Keratinocyte (primary cell): ENCODE data around the gene ALAS2. TPM values are rescaled to one million over a fixed set of nuclear protein-coding genes. Genes with fewer than 3 reads are reported as not detected.

Source experiments
- DNase-seq: peaks from one replicate; pipeline ENCODE4 v3.0.0-alpha.2; 2011; ENCODE audit warnings: low read depth, missing footprints, low spot score
- FAIRE-seq: peaks from 2 replicates; lab custom pipeline; 2011; peaks lifted over from hg19 to GRCh38; lab: Jason Lieb, UNC
- H2AFZ ChIP-seq: 2 replicates; pipeline ENCODE4 v1.6.0; 2012; ENCODE audit warnings: low read length, control low read depth, inconsistent platforms; ENCODE audit not compliant: control insufficient read depth
- H3K27ac ChIP-seq: 2 replicates; pipeline ENCODE4 v1.5.1; 2011; ENCODE audit warnings: low read length; ENCODE audit not compliant: control insufficient read depth, insufficient read depth
- H3K27me3 ChIP-seq: 3 replicates; pipeline ENCODE4 v1.6.0; 2011; ENCODE audit warnings: low read length; ENCODE audit not compliant: control insufficient read depth, insufficient read depth; ENCODE audit errors: extremely low read depth
- H3K36me3 ChIP-seq, 2 experiments: 2 replicates in 1 of 2; 3 replicates in 1 of 2; pipeline ENCODE4 v1.5.1; 2011; ENCODE audit warnings: low read length in 2 of 2, mild to moderate bottlenecking in 1 of 2; ENCODE audit not compliant: control insufficient read depth in 2 of 2, insufficient read depth in 2 of 2; ENCODE audit errors: extremely low read depth in 1 of 2
- H3K4me1 ChIP-seq: 3 replicates; pipeline ENCODE4 v1.5.1; 2011; ENCODE audit warnings: low read length; ENCODE audit not compliant: control insufficient read depth, insufficient read depth; ENCODE audit errors: extremely low read depth
- H3K4me2 ChIP-seq: 3 replicates; pipeline ENCODE4 v1.6.0; 2011; ENCODE audit warnings: low read depth, low read length; ENCODE audit not compliant: control insufficient read depth, insufficient read depth; ENCODE audit errors: extremely low read depth
- H3K4me3 ChIP-seq, 3 experiments: fragments of 200-600 bp in 1 of 3; sonication (generic) in 1 of 3; 2 replicates in 2 of 3; 3 replicates in 1 of 3; pipeline ENCODE4 v1.5.1; 2011 to 2016; ENCODE audit warnings: low read length in 3 of 3, mild to moderate bottlenecking in 3 of 3, control low read depth in 2 of 3, inconsistent platforms in 1 of 3, low read depth in 1 of 3, mixed read lengths in 1 of 3, mixed run types in 1 of 3, moderate library complexity in 1 of 3; ENCODE audit not compliant: control insufficient read depth in 2 of 3, insufficient read depth in 2 of 3; ENCODE audit errors: extremely low read depth in 1 of 3
- H3K79me2 ChIP-seq: 2 replicates; pipeline ENCODE4 v1.6.0; 2012; ENCODE audit warnings: low read length; ENCODE audit not compliant: control insufficient read depth, insufficient read depth
- H3K9ac ChIP-seq: 3 replicates; pipeline ENCODE4 v1.6.0; 2011; ENCODE audit warnings: low read length; ENCODE audit not compliant: control insufficient read depth, insufficient read depth; ENCODE audit errors: extremely low read depth
- H3K9me1 ChIP-seq: 3 replicates; pipeline ENCODE4 v1.6.0; 2011; ENCODE audit warnings: low read length; ENCODE audit not compliant: control insufficient read depth, insufficient read depth; ENCODE audit errors: extremely low read depth
- H3K9me3 ChIP-seq: 2 replicates; pipeline ENCODE4 v1.5.1; 2012; ENCODE audit warnings: low read depth, low read length; ENCODE audit not compliant: control insufficient read depth
- H4K20me1 ChIP-seq: 3 replicates; pipeline ENCODE4 v1.6.0; 2011; ENCODE audit warnings: low read length; ENCODE audit not compliant: control insufficient read depth, insufficient read depth; ENCODE audit errors: extremely low read depth
- EZH2 ChIP-seq: IDR thresholded peaks from one replicate; pipeline ENCODE4 v1.6.1; 2012; ENCODE audit warnings: inconsistent platforms, mild to moderate bottlenecking, low read length, moderate library complexity
- dilution Hi-C: fragments of 300-500 bp; cut with MboI; formaldehyde crosslinking; loops from one replicate; pipeline ENCODE4 v1.7.0; 2020; ENCODE audit warnings: low sequenced_read_pairs; ENCODE audit not compliant: extremely low pct_ligation_motif_present
- polyA plus RNA-seq, 5 experiments: library from polyadenylated mRNA; depleted of rRNA in 3 of 5; stranded (reverse) in 3 of 5; stranded (forward) in 1 of 5; unstranded in 1 of 5; fragments of >200 nt; gene quantifications; 1 replicate in 1 of 5; 2 replicates in 3 of 5; 3 replicates in 1 of 5; pipeline versions ENCODE4 v1.2.1 to v1.2.3, GENCODE V29; 2011 to 2012; ENCODE audit warnings: missing spikeins in 2 of 5, low read depth in 1 of 5, low replicate concordance in 1 of 5
- TF ChIP-seq, protein P1 (sequence below), 3 experiments: IDR thresholded peaks in 1 of 3; conservative IDR thresholded peaks in 1 of 3; optimal IDR thresholded peaks in 1 of 3; 2 replicates in 2 of 3; 3 replicates in 1 of 3; pipeline versions ENCODE3 to v1.5.1; 2011; ENCODE audit warnings: low read length in 3 of 3, mild to moderate bottlenecking in 3 of 3, moderate library complexity in 2 of 3, control low read depth in 1 of 3, inconsistent platforms in 1 of 3; ENCODE audit not compliant: insufficient read depth in 2 of 3; ENCODE audit errors: extremely low read depth in 1 of 3

The ALAS2 gene
- polyA plus RNA-seq, 1 donor (not counting 4 experiments of a cell fraction or from before 2014, with no cell fraction given), result not detected

- dilution Hi-C loops, result no loop called here
- no peak overlapping the region for H3K4me3 ChIP-seq
- peak overlapping the region; percentile 17 for H3K4me2 ChIP-seq
- no peaks in the 10 kb centered on the region for H3K9me1 ChIP-seq
- DNase-seq (no peak), FAIRE-seq (no peak)
- H3K27me3 ChIP-seq, result no peaks in the 10 kb centered on the region
- no peaks in the 10 kb centered on the region for H3K9me3 ChIP-seq
- no peak overlapping the region for H2AFZ ChIP-seq
- no peaks in the 10 kb centered on the region for H4K20me1 ChIP-seq
- peak overlapping the region; percentile 64 for H3K27ac ChIP-seq
- H3K36me3 ChIP-seq, result peaks cover 2 to 13% of the 10 kb centered on the region in 2 experiments
- TF ChIP-seq EZH2, result no peak
- TF ChIP-seq, protein P1, sequence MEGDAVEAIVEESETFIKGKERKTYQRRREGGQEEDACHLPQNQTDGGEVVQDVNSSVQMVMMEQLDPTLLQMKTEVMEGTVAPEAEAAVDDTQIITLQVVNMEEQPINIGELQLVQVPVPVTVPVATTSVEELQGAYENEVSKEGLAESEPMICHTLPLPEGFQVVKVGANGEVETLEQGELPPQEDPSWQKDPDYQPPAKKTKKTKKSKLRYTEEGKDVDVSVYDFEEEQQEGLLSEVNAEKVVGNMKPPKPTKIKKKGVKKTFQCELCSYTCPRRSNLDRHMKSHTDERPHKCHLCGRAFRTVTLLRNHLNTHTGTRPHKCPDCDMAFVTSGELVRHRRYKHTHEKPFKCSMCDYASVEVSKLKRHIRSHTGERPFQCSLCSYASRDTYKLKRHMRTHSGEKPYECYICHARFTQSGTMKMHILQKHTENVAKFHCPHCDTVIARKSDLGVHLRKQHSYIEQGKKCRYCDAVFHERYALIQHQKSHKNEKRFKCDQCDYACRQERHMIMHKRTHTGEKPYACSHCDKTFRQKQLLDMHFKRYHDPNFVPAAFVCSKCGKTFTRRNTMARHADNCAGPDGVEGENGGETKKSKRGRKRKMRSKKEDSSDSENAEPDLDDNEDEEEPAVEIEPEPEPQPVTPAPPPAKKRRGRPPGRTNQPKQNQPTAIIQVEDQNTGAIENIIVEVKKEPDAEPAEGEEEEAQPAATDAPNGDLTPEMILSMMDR (optimal IDR thresholded peaks at IDR 0.05 in 1 of 3, IDR thresholded peaks at IDR 0.05 in 1 of 3, conservative IDR thresholded peaks at IDR 0.05 in 1 of 3; ENCODE audit: extremely low read depth in 1 of 3, insufficient read depth in 2 of 3, low read length in 3 of 3), result no peak
- no peak overlapping the region for H3K9ac ChIP-seq
- H3K4me1 ChIP-seq, result peaks cover 28% of the 10 kb centered on the region
- peaks cover under 1% of the 10 kb centered on the region for H3K79me2 ChIP-seq
These were observed 23.1 kb downstream of the ALAS2 start for GRCh38 chrX:55007656-55008055.

DNA sequence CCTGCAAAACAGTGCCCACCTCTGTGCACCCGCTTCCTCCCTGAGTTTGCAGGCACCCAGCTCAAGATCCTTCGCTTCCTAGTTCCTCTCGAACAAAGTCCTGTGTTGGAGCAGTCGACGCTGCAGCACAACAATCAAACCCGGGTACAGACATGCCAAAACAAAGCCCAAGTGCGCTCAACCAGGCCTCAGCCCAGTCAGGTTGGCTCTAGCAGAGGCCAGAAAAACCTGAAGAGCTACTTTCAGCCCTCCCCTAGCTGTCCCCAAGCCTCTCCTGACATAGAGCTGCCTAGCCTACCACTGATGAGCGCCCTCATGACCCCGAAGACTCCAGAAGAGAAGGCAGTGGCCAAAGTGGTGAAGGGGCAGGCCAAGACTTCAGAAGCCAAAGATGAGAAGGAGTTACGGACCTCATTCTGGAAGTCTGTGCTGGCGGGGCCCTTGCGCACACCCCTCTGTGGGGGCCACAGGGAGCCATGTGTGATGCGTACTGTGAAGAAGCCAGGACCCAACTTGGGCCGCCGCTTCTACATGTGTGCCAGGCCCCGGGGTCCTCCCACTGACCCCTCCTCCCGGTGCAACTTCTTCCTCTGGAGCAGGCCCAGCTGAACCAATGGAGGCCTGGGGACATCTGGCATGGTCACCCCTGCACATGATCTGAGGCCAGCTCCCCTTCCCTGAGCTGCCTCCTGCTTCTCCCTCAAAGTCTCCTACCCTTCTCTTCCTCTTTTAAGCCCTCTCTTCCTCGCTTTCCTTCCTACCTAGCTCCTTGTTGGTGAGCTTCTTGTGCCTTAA, 23.8 kb downstream of the ALAS2 start:
- peaks cover 2 to 17% of the 10 kb centered on the region in 2 experiments for H3K36me3 ChIP-seq
- H2AFZ ChIP-seq, result no peak overlapping the region
- dilution Hi-C loops, result no loop called here
- H3K79me2 ChIP-seq, result peaks cover 7% of the 10 kb centered on the region
- no peak overlapping the region for H3K9ac ChIP-seq
- DNase-seq (no peak), FAIRE-seq (no peak)
- peak overlapping the region; percentile 17 for H3K4me2 ChIP-seq
- H3K27me3 ChIP-seq, result no peaks in the 10 kb centered on the region
- TF ChIP-seq, protein P1 (optimal IDR thresholded peaks at IDR 0.05 in 1 of 3, IDR thresholded peaks at IDR 0.05 in 1 of 3, conservative IDR thresholded peaks at IDR 0.05 in 1 of 3; ENCODE audit: extremely low read depth in 1 of 3, insufficient read depth in 2 of 3, low read length in 3 of 3), result no peak
- no peak for TF ChIP-seq EZH2
- peaks cover 28% of the 10 kb centered on the region for H3K4me1 ChIP-seq
- no peaks in the 10 kb centered on the region for H4K20me1 ChIP-seq
- no peaks in the 10 kb centered on the region for H3K9me3 ChIP-seq
- H3K4me3 ChIP-seq, result no peak overlapping the region
- H3K27ac ChIP-seq, result peak overlapping the region; percentile 44
- no peaks in the 10 kb centered on the region for H3K9me1 ChIP-seq
